ENCODE results near the gene MRTFA.
A peak's percentile ranks its signal among the peaks of the same experiment; 100 is the strongest.
"Not testable (repeated sequence)": the region's sequence is repeated elsewhere in the genome, so short reads cannot be mapped to it uniquely, and the experiment has no call there.

Gene MRTFA

DNA sequence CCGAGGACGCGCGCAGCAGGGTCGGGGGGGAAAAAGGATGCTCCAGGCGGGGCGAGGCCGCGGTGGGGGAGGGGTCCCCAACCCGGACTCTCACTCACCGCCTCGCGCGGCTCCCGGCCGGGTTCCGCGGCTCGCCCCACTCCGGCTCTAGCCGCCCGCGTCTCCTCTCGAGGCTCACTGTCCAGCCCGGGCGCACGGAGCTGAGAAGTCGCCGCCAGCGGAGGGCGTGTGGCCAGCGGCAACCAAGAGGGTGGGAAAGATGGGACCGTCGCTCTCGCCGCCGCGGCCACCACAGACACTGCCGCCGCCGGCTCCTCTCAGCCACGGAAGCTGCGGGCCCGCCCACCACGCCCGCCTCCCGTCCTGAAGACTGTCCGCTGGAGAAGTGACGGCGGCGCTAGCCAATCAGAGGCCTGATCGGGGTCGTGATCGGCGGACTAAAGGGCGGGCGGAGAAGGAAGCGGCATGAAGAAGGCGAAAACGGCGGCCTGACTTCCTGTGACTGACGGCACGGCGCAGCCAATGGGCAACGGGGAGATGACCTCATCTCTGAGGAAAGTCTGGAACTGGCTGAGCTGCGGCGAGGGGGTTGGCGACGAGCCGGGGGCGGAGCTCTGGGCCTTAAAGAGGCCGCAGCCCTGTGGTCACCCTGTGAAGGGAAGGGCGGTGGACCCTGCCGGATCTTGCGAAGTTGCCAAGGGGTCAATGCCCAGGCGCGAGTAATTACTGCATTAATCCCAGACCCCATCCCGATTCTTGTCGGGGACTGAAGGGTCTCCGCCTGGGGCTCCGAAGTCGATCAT is at the start of gene MRTFA:
TSS of gene MRTFA (minus strand) at position 340 of the 803 bp plus-strand sequence.
- Mint-ChIP-seq H3K4me1 (peaks cover 47% of the 10 kb centered on the region), H3K4me3 (peak within 1 kb of the TSS; percentile 93), H3K9me3 (no peaks in the 10 kb centered on the region), H3K27me3 (no peaks in the 10 kb centered on the region), H3K27ac (peak within 1 kb of the TSS; percentile 97), H3K36me3 (no peaks in the 10 kb centered on the region)
- DNase-seq: peak; percentile 100
- CTCF ChIA-PET: interaction anchor here (0.7 to 3.2 kb wide), 6 partner anchors 10 to 605 kb away, joined by 3 to 10 read pairs (median 6); no protein-coding TSS in a partner anchor

DNA sequence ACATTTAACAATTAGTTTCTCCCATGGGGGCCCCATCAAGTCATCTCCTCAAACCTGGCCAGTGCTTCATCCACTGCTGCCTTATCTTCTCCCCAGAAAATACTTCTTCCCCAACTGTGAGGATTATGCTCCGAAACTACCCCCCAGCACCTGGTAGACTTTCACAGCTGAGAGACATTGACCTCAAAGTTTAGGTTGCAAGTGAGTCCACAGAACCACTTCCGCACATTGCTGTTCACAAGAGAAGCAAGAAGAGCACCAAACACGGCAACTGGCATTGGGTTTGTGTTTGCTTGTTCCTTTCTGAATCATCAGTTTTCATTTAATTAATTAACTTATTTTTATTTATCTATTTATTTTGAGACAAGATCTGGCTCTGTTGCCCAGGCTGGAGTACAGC is 48.9 kb upstream of the MRTFA start:
- CTCF ChIA-PET: interaction anchor here (1.0 to 5.3 kb wide), 4 partner anchors 41 to 249 kb away, joined by 3 to 70 read pairs (median 25); no protein-coding TSS in a partner anchor
- DNase-seq: peak; percentile 42
- Mint-ChIP-seq H3K4me3 (peak overlapping the region; percentile 70), H3K9me3 (no peaks in the 10 kb centered on the region), H3K27me3 (peaks cover 31% of the 10 kb centered on the region), H3K27ac (peak overlapping the region; percentile 85), H3K36me3 (no peaks in the 10 kb centered on the region), H3K4me1 (peaks cover 29% of the 10 kb centered on the region)

DNA sequence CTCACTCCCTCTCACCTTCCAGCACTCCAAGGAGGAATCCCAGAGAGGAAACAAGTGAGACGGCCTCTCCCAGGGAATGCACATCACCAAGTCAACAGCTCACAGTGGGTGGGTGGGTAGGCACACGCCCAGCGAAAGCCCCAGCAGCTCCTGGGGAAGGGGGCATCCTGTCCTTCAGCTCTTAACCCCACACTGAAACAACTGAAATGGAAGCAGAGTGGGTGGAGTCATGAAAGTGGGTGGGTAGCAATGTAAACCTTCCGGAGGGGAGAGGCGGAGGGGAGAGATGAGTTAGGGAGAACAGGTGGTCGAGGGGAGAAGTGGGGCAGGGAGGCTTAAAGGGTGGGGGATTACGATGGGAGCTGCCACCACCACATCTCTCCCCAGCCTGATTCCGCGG is 48.2 kb upstream of the MRTFA start:
- H3K4me3 Mint-ChIP-seq: peak overlapping the region; percentile 70
- peaks cover 35% of the 10 kb centered on the region for H3K27me3 Mint-ChIP-seq
- H3K9me3 Mint-ChIP-seq: no peaks in the 10 kb centered on the region
- H3K4me1 Mint-ChIP-seq: peaks cover 29% of the 10 kb centered on the region
- peak; percentile 50 for DNase-seq
- CTCF ChIA-PET: interaction anchor here (0.9 to 5.3 kb wide), 8 partner anchors 8 to 248 kb away, joined by 3 to 70 read pairs (median 6); no protein-coding TSS in a partner anchor
- H3K27ac Mint-ChIP-seq: peak overlapping the region; percentile 85
- no peaks in the 10 kb centered on the region for H3K36me3 Mint-ChIP-seq

DNA sequence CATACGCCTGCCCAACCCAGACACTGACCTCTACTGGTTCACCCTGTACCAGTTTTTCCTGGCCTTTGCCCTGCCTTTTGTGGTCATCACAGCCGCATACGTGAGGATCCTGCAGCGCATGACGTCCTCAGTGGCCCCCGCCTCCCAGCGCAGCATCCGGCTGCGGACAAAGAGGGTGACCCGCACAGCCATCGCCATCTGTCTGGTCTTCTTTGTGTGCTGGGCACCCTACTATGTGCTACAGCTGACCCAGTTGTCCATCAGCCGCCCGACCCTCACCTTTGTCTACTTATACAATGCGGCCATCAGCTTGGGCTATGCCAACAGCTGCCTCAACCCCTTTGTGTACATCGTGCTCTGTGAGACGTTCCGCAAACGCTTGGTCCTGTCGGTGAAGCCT is 44.9 kb upstream of the MRTFA start:
- Mint-ChIP-seq H3K4me3 (no peak overlapping the region), H3K9me3 (no peaks in the 10 kb centered on the region), H3K36me3 (no peaks in the 10 kb centered on the region), H3K27me3 (peaks cover 49% of the 10 kb centered on the region), H3K27ac (no peak overlapping the region), H3K4me1 (peaks cover 31% of the 10 kb centered on the region)
- CTCF ChIA-PET: interaction anchor here (2.2 to 5.3 kb wide), 4 partner anchors 29 to 241 kb away, joined by 7 to 70 read pairs (median 16); no protein-coding TSS in a partner anchor
- DNase-seq: no peak

DNA sequence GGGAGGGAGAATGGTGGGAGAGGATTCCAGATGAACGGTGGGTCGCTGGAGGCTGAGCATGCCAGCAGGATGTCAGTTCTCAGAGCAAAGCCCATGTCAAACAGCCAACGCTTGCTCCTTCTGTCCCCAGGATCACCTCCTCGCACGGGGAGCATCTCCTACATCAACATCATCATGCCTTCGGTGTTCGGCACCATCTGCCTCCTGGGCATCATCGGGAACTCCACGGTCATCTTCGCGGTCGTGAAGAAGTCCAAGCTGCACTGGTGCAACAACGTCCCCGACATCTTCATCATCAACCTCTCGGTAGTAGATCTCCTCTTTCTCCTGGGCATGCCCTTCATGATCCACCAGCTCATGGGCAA is 44.3 kb upstream of the MRTFA start:
- no peaks in the 10 kb centered on the region for H3K36me3 Mint-ChIP-seq
- no peak overlapping the region for H3K27ac Mint-ChIP-seq
- no peaks in the 10 kb centered on the region for H3K9me3 Mint-ChIP-seq
- H3K4me1 Mint-ChIP-seq: peaks cover 29% of the 10 kb centered on the region
- DNase-seq: no peak
- peaks cover 49% of the 10 kb centered on the region for H3K27me3 Mint-ChIP-seq
- CTCF ChIA-PET: interaction anchor here (1.1 to 3.0 kb wide), 2 partner anchors 28 to 157 kb away, joined by 3 to 13 read pairs; no protein-coding TSS in a partner anchor
- H3K4me3 Mint-ChIP-seq: no peak overlapping the region

DNA sequence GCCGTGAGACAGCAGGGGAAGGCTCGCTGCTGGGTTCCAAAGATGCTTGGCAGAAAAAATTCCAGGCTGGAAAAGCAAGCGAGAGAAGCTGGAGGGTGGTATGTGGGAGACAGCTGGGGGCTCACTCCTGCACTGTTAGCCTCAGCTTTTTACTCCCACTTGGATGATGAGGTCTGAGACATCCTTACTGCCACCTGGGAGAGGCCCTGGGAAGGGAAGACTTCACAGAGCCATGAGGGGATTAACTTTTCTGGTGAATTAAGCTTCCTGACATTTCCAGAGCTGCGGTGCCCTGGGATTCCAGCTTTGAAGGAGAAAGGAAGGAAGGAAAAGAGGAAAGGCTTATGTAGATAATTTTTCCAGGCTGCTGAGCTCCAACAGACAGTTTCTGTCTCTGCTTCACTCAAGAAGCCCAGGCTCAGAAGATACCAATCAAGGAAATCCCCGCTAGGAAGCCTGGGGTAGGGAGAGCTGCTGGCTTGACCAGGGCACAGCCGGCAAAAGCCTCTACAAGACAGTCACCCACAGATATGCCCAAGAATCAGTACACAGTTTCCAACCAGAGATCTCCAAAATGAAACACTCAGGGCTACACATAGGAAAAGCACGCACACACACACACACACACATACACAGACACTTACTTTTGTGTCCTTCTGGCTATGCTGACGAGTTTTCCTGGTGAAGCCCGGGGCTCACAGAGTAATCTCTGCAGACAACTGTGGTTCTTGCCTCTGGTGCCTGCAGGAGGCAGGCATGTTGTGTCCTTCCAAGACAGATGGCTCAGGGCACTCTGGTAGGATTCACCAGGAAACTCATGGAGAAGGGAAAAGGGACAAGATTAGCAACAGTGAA is 43.7 kb upstream of the MRTFA start:
- Mint-ChIP-seq H3K36me3 (no peaks in the 10 kb centered on the region), H3K4me1 (peaks cover 27% of the 10 kb centered on the region), H3K9me3 (no peaks in the 10 kb centered on the region), H3K27me3 (peaks cover 49% of the 10 kb centered on the region), H3K4me3 (no peak overlapping the region), H3K27ac (no peak overlapping the region)
- CTCF ChIA-PET: interaction anchor here (0.6 to 1.1 kb wide), 3 partner anchors 8 to 77 kb away, joined by 3 read pairs; no protein-coding TSS in a partner anchor
- no peak for DNase-seq

DNA sequence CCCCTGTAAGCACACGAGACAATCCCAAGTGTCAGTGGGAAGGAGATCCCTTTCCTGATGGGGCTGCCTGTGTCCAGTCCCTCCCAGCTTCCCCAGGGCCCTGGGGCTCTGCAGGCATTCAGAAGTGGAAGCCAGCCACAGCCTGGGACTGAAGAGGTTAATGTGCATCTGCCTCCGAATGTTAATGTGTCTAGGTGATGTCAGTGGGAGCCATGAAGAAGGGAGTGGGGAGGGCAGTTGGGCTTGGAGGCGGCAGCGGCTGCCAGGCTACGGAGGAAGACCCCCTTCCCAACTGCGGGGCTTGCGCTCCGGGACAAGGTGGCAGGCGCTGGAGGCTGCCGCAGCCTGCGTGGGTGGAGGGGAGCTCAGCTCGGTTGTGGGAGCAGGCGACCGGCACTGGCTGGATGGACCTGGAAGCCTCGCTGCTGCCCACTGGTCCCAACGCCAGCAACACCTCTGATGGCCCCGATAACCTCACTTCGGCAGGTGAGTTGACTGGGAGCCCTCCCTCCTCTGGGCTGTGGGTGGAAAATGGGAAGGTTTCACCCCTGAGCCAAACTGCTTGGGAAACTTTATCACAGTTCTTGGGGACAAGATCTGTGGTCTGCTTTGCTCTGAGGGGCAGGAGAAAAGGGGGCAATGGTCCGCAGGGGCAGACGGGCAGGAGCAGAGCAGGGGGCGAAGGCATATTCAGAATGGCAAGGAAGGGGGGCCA is 42.9 kb upstream of the MRTFA start, which contains the start of gene MCHR1:
TSS of gene MCHR1 (plus strand) at position 236 of the 715 bp plus-strand sequence. CDS start at position 405, 169 bp downstream.
- no peak within 1 kb of the TSS for H3K4me3 Mint-ChIP-seq
- peaks cover 25% of the 10 kb centered on the region for H3K4me1 Mint-ChIP-seq
- CTCF ChIA-PET: interaction anchor here (0.6 to 0.8 kb wide), 2 partner anchors 7 to 77 kb away, joined by 3 read pairs; no protein-coding TSS in a partner anchor
- no peaks in the 10 kb centered on the region for H3K9me3 Mint-ChIP-seq
- peaks cover 41% of the 10 kb centered on the region for H3K27me3 Mint-ChIP-seq
- no peak for DNase-seq
- H3K36me3 Mint-ChIP-seq: no peaks in the 10 kb centered on the region
- H3K27ac Mint-ChIP-seq: no peak within 1 kb of the TSS

DNA sequence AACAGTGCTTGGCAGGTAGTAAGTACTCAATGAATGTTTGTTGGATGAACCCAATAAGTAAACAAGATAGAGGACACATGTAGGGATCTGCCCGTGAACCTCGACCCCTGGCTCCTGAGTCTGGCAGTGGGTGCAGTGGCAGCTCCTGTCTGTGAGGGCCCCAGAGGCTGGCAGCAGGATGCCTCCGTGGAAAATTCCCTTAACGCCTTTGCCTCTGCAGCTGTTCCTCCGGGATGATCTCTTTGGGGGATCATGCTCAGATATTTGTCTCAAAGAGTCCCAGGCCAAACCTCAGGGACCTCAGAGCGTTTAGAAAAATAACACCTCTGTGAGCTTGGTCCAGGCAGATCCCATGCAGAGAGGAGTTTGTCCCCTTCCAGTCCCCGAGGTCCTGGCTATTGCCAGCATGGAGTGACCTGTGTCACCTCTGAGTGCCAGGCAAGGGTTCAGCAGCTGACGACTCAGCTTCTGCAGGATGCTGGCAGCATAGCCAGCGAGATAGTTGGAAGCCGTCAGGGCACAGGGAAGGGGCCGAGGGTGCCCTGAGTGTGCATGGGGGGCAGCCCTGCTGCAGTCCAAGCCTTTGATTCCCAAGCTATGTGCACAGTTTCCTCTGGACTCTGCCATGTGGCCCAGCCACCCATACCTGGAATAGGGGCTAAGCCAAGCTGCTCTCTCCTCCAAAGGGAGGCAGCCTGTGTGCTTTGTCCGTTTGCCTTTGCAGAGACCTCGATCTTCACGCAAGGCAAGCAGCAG is 42.2 kb upstream of the MRTFA start:
- peaks cover 41% of the 10 kb centered on the region for H3K27me3 Mint-ChIP-seq
- DNase-seq: no peak
- CTCF ChIA-PET: no interaction called here
- no peak overlapping the region for H3K27ac Mint-ChIP-seq
- H3K9me3 Mint-ChIP-seq: no peaks in the 10 kb centered on the region
- no peak overlapping the region for H3K4me3 Mint-ChIP-seq
- peaks cover 22% of the 10 kb centered on the region for H3K4me1 Mint-ChIP-seq
- H3K36me3 Mint-ChIP-seq: no peaks in the 10 kb centered on the region

DNA sequence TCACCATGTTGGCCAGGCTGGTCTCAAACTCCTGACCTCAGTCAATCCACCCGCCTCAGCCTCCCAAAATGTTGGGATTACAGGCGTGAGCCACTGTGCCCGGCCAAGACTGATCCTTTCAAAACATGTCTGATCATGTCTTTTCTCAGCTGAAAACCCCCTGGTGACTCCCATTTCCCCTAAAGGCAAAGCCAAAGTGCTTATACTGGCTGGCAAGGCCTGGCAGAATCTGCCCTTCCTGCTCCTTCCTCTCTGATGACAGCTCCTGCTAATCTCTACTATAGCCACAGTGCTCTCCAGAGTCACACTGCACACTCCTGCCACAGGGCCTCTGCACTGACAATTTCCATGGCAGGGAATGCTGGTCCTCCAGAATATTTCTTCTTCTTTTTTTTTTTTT is 40.1 kb upstream of the MRTFA start:
- H3K9me3 Mint-ChIP-seq: no peaks in the 10 kb centered on the region
- no peak overlapping the region for H3K27ac Mint-ChIP-seq
- DNase-seq: no peak
- H3K27me3 Mint-ChIP-seq: peaks cover 33% of the 10 kb centered on the region
- H3K36me3 Mint-ChIP-seq: no peaks in the 10 kb centered on the region
- H3K4me1 Mint-ChIP-seq: peaks cover 3% of the 10 kb centered on the region
- no peak overlapping the region for H3K4me3 Mint-ChIP-seq
- CTCF ChIA-PET: interaction anchor here (1.0 kb wide), 1 partner anchor 8 kb away, joined by 3 read pairs; no protein-coding TSS in a partner anchor

DNA sequence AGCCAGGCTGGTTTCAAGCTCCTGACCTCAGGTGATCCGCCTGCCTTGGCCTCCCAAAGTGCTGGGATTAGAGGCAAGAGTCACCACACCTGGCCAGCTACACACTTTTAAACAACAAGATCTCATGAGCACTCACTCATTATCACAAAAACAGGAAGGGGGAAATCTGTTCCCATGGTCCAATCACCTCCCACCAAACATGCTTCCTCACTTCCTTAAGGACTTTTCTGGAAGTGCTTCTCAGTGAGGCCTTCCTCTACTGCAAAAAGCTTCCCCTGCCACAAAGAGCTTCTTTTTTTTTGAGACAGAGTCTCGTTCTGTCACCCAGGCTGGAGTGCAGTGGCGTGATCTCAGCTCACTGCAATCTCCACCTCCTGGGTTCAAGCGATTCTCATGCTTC is 39.6 kb upstream of the MRTFA start:
- not testable (repeated sequence) for H3K4me3 Mint-ChIP-seq, H3K9me3 Mint-ChIP-seq, H3K27ac Mint-ChIP-seq, H3K4me1 Mint-ChIP-seq, DNase-seq, H3K36me3 Mint-ChIP-seq
- peaks cover 28% of the 10 kb centered on the region for H3K27me3 Mint-ChIP-seq
- CTCF ChIA-PET: interaction anchor here (1.0 kb wide), 1 partner anchor 8 kb away, joined by 3 read pairs; no protein-coding TSS in a partner anchor

DNA sequence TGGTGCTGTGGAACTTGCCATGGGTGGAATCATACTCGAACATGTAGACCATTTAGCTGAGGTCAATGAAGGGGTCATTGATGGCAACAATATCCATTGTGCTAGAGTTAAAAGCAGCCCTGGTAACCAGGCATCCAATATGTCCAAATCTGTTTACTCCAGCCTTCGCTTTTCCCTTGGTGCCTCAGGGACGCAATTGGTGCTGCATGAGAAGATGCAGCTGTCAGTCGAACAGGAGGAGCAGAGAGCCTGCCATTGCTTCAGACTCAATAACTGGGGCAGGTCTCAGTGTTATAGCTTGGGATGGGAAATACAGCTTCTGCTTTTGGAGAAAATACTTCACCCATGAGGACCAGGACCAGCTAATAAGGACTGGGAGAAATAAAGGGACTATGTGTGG is 37.8 kb upstream of the MRTFA start:
- Mint-ChIP-seq H3K36me3 (no peaks in the 10 kb centered on the region), H3K4me1 (peaks cover 10% of the 10 kb centered on the region), H3K4me3 (no peak overlapping the region), H3K27ac (no peak overlapping the region), H3K9me3 (peaks cover 1% of the 10 kb centered on the region), H3K27me3 (peaks cover 9% of the 10 kb centered on the region)
- CTCF ChIA-PET: interaction anchor here (0.9 to 1.8 kb wide), 2 partner anchors 9 to 225 kb away, joined by 3 to 4 read pairs; no protein-coding TSS in a partner anchor
- no peak for DNase-seq

DNA sequence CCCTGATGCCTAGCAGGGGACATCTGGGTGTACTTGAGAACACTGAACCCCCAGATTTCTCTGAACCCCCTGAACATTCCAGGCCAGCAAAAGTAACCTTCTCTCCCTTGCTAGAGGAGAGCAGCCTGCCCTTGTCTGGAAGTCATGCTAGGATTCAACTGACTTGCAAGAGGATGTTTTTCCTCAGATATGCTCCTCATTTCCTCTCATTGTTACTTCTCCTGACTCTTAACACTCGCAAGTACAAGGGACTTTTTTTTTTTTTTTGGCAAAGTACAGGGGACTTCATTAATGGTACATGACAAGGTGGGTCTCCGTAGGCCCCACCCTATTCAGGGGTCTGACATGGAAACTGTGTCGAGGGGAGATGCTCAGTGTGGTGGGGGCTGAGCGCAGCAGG is 36.5 kb upstream of the MRTFA start:
- H3K4me3 Mint-ChIP-seq: no peak overlapping the region
- peaks cover 8% of the 10 kb centered on the region for H3K9me3 Mint-ChIP-seq
- peaks cover 2% of the 10 kb centered on the region for H3K36me3 Mint-ChIP-seq
- peaks cover 17% of the 10 kb centered on the region for H3K4me1 Mint-ChIP-seq
- H3K27me3 Mint-ChIP-seq: no peaks in the 10 kb centered on the region
- no peak for DNase-seq
- CTCF ChIA-PET: interaction anchor here (1.3 kb wide), 1 partner anchor 10 kb away, joined by 3 read pairs; no protein-coding TSS in a partner anchor
- H3K27ac Mint-ChIP-seq: no peak overlapping the region
